ENCODE measurements around the gene HIPK2. TPM values are rescaled to one million over a fixed set of nuclear protein-coding genes. Genes with fewer than 3 reads are reported as not detected.

The HIPK2 gene
- total and polyA plus RNA-seq, 2 experiments from 2014 or later, result 7.3 to 16.9 TPM

DNA sequence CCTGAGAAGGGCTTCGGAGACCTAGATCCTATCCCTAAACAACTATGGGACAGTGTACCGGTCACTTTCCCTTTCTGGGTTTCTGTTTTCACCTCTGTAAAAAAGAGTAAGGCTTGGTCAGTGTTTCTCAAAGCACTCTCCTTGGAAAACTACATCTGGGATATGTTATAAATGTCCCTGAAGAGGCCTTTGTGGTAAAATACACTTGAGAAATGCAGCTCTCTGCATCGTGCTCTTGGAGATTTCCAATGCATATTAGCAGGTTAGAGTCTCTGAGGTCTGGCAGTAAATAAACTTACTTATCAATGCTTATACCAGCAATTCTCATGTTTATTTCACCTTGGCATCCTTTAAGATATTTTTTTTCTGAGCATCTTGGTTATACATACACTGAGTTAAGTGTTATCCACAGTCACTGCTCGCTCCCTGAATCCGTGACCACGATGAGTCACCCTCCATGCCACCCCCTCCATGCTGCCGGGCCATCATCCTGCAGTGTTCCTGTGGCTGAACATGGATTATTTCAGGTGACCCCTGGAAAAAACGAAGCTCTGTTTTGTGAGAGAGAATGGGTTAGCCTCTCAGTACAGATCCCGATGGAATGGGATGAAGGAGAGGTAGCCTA is 48.0 kb upstream of the HIPK2 start (continued):
- TF ChIP-seq, protein P1, sequence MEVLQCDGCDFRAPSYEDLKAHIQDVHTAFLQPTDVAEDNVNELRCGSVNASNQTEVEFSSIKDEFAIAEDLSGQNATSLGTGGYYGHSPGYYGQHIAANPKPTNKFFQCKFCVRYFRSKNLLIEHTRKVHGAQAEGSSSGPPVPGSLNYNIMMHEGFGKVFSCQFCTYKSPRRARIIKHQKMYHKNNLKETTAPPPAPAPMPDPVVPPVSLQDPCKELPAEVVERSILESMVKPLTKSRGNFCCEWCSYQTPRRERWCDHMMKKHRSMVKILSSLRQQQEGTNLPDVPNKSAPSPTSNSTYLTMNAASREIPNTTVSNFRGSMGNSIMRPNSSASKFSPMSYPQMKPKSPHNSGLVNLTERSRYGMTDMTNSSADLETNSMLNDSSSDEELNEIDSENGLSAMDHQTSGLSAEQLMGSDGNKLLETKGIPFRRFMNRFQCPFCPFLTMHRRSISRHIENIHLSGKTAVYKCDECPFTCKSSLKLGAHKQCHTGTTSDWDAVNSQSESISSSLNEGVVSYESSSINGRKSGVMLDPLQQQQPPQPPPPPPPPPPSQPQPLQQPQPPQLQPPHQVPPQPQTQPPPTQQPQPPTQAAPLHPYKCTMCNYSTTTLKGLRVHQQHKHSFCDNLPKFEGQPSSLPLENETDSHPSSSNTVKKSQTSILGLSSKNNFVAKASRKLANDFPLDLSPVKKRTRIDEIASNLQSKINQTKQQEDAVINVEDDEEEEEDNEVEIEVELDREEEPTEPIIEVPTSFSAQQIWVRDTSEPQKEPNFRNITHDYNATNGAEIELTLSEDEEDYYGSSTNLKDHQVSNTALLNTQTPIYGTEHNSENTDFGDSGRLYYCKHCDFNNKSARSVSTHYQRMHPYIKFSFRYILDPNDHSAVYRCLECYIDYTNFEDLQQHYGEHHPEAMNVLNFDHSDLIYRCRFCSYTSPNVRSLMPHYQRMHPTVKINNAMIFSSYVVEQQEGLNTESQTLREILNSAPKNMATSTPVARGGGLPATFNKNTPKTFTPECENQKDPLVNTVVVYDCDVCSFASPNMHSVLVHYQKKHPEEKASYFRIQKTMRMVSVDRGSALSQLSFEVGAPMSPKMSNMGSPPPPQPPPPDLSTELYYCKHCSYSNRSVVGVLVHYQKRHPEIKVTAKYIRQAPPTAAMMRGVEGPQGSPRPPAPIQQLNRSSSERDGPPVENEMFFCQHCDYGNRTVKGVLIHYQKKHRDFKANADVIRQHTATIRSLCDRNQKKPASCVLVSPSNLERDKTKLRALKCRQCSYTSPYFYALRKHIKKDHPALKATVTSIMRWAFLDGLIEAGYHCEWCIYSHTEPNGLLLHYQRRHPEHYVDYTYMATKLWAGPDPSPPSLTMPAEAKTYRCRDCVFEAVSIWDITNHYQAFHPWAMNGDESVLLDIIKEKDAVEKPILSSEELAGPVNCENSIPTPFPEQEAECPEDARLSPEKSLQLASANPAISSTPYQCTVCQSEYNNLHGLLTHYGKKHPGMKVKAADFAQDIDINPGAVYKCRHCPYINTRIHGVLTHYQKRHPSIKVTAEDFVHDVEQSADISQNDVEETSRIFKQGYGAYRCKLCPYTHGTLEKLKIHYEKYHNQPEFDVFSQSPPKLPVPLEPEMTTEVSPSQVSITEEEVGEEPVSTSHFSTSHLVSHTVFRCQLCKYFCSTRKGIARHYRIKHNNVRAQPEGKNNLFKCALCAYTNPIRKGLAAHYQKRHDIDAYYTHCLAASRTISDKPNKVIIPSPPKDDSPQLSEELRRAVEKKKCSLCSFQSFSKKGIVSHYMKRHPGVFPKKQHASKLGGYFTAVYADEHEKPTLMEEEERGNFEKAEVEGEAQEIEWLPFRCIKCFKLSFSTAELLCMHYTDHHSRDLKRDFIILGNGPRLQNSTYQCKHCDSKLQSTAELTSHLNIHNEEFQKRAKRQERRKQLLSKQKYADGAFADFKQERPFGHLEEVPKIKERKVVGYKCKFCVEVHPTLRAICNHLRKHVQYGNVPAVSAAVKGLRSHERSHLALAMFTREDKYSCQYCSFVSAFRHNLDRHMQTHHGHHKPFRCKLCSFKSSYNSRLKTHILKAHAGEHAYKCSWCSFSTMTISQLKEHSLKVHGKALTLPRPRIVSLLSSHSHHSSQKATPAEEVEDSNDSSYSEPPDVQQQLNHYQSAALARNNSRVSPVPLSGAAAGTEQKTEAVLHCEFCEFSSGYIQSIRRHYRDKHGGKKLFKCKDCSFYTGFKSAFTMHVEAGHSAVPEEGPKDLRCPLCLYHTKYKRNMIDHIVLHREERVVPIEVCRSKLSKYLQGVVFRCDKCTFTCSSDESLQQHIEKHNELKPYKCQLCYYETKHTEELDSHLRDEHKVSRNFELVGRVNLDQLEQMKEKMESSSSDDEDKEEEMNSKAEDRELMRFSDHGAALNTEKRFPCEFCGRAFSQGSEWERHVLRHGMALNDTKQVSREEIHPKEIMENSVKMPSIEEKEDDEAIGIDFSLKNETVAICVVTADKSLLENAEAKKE (CRISPR knock-in tag; IDR thresholded peaks at IDR 0.05), result no peak
- TF ChIP-seq, protein P2, sequence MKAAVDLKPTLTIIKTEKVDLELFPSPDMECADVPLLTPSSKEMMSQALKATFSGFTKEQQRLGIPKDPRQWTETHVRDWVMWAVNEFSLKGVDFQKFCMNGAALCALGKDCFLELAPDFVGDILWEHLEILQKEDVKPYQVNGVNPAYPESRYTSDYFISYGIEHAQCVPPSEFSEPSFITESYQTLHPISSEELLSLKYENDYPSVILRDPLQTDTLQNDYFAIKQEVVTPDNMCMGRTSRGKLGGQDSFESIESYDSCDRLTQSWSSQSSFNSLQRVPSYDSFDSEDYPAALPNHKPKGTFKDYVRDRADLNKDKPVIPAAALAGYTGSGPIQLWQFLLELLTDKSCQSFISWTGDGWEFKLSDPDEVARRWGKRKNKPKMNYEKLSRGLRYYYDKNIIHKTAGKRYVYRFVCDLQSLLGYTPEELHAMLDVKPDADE (IDR thresholded peaks at IDR 0.05), result no peak
- no peak for TF ChIP-seq POLR2AphosphoS5 (IDR thresholded peaks at IDR 0.05; ENCODE audit: low read depth)

DNA sequence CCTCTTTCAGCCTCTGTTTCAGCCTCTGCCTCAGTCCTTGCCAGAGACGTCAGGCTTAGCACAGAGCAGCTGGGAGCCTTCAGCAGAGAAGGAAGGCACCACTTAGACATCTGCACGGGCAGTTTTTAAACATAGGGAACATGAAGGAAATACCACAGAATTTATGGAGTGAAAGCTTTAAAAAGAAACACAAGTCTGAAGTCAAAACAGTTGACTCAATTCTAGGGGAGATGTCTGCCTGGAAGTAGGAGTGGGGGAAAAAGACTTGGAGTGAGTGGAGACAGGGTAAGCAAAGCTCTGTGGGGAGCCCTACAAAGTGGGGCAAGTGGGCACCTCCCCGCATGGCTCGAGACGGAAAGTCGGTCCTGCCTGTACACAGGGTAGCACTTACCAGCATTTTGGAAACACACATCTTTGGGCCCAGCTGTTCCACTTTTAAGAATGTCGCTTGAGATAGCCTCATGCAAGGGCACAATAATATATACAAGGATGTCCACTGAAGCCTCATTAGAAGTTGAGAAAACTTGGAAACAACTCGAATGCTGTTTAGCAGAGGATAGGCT is 46.2 kb upstream of the HIPK2 start:
- Mint-ChIP-seq H3K27me3 (ENCODE audit: insufficient read depth, low read depth, poor library complexity) (peaks cover 6% of the 10 kb centered on the region), H3K36me3 (ENCODE audit: low read depth) (no peaks in the 10 kb centered on the region), H3K27ac (no peak overlapping the region), H3K4me3 (no peak overlapping the region), H3K4me1 (no peaks in the 10 kb centered on the region), H3K9me3 (no peaks in the 10 kb centered on the region)
- no peak for TF ChIP-seq JUNB (IDR thresholded peaks at IDR 0.05; ENCODE audit: unreplicated experiment)
- Histone ChIP-seq H3F3A (replicated peaks; ENCODE audit: low read depth) (no peaks in the 10 kb centered on the region), H3K27ac (ENCODE audit: low read depth) (no peak overlapping the region), H3K9me2 (ENCODE audit: insufficient read depth) (no peaks in the 10 kb centered on the region; the same call in 1 of the 2 replicates), H3K4me3 (no peak overlapping the region), H3K4me1 (ENCODE audit: insufficient read depth) (no peaks in the 10 kb centered on the region), H2AFZ (no peak overlapping the region), H3K4me2 (no peak overlapping the region), H3K27me3 (ENCODE audit: insufficient read depth) (no peaks in the 10 kb centered on the region), H3K79me2 (replicated peaks; ENCODE audit: insufficient read depth) (no peaks in the 10 kb centered on the region), H3K36me3 (ENCODE audit: insufficient read depth) (no peaks in the 10 kb centered on the region), H4K20me1 (replicated peaks; ENCODE audit: insufficient read depth) (no peaks in the 10 kb centered on the region)
- ATAC-seq (no peak), DNase-seq (ENCODE audit: low spot score) (no peak)

Measured in GM23338 (cell line).